NT2/D1 (cell line): ENCODE measurements around the gene MAD1L1.
A peak's percentile ranks its signal among the peaks of the same experiment; 100 is the strongest.

ENCODE experiments used
- DNase-seq: peaks from one replicate; pipeline ENCODE4 v3.0.0-alpha.2; 2011; ENCODE audit warnings: low read depth, low spot score
- H3K27me3 ChIP-seq: 2 replicates; pipeline ENCODE4 v1.6.0; 2011; ENCODE audit warnings: mild to moderate bottlenecking; ENCODE audit not compliant: insufficient read length, insufficient read depth
- H3K36me3 ChIP-seq: 2 replicates; pipeline ENCODE4 v1.6.1; 2011; ENCODE audit warnings: mild to moderate bottlenecking, low read length, mixed read lengths; ENCODE audit not compliant: insufficient read depth, insufficient read length
- H3K4me1 ChIP-seq: 2 replicates; pipeline ENCODE4 v1.5.1; 2011; ENCODE audit not compliant: insufficient read depth, insufficient read length
- H3K4me3 ChIP-seq: 2 replicates; pipeline ENCODE4 v1.5.1; 2011; ENCODE audit warnings: low read depth; ENCODE audit not compliant: insufficient read length
- H3K9ac ChIP-seq: 2 replicates; pipeline ENCODE4 v1.6.0; 2011; ENCODE audit warnings: low read depth; ENCODE audit not compliant: insufficient read length
- H3K9me3 ChIP-seq: 2 replicates; pipeline ENCODE4 v1.5.1; 2011; ENCODE audit warnings: mild to moderate bottlenecking, low read length; ENCODE audit not compliant: insufficient read depth
- SUZ12 ChIP-seq: IDR thresholded peaks from 2 replicates; pipeline ENCODE4 v1.6.1; 2011; ENCODE audit not compliant: insufficient read length, insufficient read depth; ENCODE audit errors: extremely low read depth
- YY1 ChIP-seq: IDR thresholded peaks from 2 replicates; pipeline ENCODE4 v1.6.1; 2011; ENCODE audit not compliant: insufficient read length, insufficient read depth
- ZNF274 ChIP-seq: IDR thresholded peaks from 2 replicates; pipeline ENCODE4 v1.6.1; 2011; ENCODE audit warnings: mild to moderate bottlenecking, low read depth, low read length

MAD1L1 gene

DNA sequence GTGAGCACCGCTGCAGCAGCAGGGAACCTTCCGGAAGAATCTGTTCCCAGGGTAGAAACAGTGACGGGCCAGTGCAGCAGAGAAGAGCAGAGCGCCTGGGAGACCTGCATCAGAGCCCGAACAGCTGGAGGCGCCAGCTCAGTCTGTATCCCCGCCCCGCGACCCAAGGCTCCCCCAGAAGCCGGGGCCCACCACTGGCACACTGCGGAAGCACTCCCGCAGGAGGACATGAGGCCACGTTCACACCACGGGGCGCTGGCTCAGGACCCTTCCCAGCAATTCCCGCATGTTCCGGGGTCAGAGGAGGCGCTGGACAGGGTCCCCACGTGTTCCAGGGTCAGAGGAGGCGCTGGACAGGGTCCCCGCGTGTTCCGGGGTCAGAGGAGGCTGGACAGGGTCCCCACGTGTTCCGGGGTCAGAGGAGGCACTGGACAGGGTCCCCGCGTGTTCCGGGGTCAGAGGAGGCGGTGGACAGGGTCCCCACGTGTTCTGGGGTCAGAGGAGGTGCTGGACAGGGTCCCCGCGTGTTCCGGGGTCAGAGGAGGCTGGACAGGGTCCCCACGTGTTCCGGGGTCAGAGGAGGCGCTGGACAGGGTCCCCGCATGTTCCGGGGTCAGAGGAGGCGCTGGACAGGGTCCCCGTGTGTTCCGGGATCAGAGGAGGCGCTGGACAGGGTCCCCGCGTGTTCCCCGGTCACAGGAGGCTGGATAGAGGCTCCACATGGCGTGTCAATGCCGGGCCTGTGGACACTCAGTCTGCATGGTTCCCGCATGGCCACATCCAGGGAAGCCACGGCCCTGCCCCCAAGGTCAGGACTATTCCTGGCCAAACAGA, 117.6 kb downstream of the MAD1L1 start:
- Histone ChIP-seq H3K9ac (no peak overlapping the region), H3K4me1 (peaks cover 24% of the 10 kb centered on the region), H3K36me3 (peaks cover 37% of the 10 kb centered on the region), H3K4me3 (no peak overlapping the region), H3K9me3 (no peaks in the 10 kb centered on the region), H3K27me3 (no peaks in the 10 kb centered on the region)
- TF ChIP-seq ZNF274 (no peak), SUZ12 (no peak), YY1 (no peak)
- no peak for DNase-seq

GRCh38 chr7:2114052-2114451, 118.7 kb downstream of the MAD1L1 start:
- Histone ChIP-seq H3K9me3 (no peaks in the 10 kb centered on the region), H3K4me1 (peaks cover 32% of the 10 kb centered on the region), H3K27me3 (no peaks in the 10 kb centered on the region), H3K9ac (no peak overlapping the region), H3K4me3 (no peak overlapping the region), H3K36me3 (peaks cover 38% of the 10 kb centered on the region)
- TF ChIP-seq YY1: no peak
- TF ChIP-seq ZNF274: no peak
- no peak for DNase-seq

GRCh38 chr7:2112261-2113198, 120.2 kb downstream of the MAD1L1 start:
- no peak for DNase-seq
- peaks cover 34% of the 10 kb centered on the region for H3K36me3 ChIP-seq
- no peak for TF ChIP-seq YY1
- TF ChIP-seq SUZ12: no peak
- no peak for TF ChIP-seq ZNF274
- peak overlapping the region; percentile 53 for H3K9ac ChIP-seq
- no peaks in the 10 kb centered on the region for H3K27me3 ChIP-seq
- no peak overlapping the region for H3K4me3 ChIP-seq
- H3K4me1 ChIP-seq: peaks cover 40% of the 10 kb centered on the region
- H3K9me3 ChIP-seq: no peaks in the 10 kb centered on the region

- no peaks in the 10 kb centered on the region for H3K9me3 ChIP-seq
- no peak for DNase-seq
- peaks cover 34% of the 10 kb centered on the region for H3K36me3 ChIP-seq
- no peak for TF ChIP-seq ZNF274
- TF ChIP-seq YY1: no peak
- TF ChIP-seq SUZ12: no peak
- H3K4me1 ChIP-seq: peaks cover 45% of the 10 kb centered on the region
- no peaks in the 10 kb centered on the region for H3K27me3 ChIP-seq
- no peak overlapping the region for H3K4me3 ChIP-seq
- peak overlapping the region; percentile 38 for H3K9ac ChIP-seq
Measured at GRCh38 chr7:2111568-2111967, 121.2 kb downstream of the MAD1L1 start.

GRCh38 chr7:2110610-2111396, 121.9 kb downstream of the MAD1L1 start:
- DNase-seq: no peak
- Histone ChIP-seq H3K4me3 (no peak overlapping the region), H3K27me3 (no peaks in the 10 kb centered on the region), H3K4me1 (peaks cover 51% of the 10 kb centered on the region), H3K36me3 (peaks cover 30% of the 10 kb centered on the region), H3K9ac (peak overlapping the region; percentile 38), H3K9me3 (no peaks in the 10 kb centered on the region)
- TF ChIP-seq ZNF274 (no peak), YY1 (no peak), SUZ12 (no peak)

DNA sequence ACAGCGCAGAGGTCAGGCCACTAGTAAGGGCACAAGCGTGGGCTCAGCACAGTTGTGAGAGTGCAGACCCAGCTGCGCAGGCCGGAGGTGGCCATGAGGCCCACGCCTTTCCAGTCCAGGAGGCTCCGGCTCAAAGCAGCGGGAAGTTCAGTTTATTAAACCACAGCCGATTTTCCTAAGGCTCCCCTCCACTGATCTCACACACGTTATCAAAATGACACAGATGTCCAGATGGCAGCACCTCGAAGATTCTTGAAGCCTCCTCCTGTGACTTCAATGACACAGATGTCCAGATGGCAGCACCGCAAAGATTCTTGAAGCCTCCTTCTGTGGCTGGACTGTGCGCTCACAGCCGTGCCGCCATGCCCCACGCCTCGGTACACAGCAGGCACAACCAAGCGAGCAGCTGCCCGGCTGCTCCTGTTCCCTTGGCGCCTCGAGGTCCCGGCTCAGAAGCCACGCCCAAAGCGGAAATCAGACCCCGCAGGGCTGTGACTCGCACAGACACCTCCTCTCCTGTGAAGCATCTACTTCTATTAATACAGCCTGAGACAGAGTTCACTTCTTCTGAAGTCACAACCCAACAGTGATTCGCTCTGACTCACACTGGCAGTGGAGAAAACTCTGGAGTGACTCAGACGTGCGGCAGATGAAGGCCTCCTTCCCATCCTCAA, 122.7 kb downstream of the MAD1L1 start:
- H3K9ac ChIP-seq: no peak overlapping the region
- peaks cover 56% of the 10 kb centered on the region for H3K4me1 ChIP-seq
- DNase-seq: no peak
- TF ChIP-seq YY1 (no peak), SUZ12 (no peak), ZNF274 (no peak)
- H3K27me3 ChIP-seq: no peaks in the 10 kb centered on the region
- no peaks in the 10 kb centered on the region for H3K9me3 ChIP-seq
- H3K36me3 ChIP-seq: peaks cover 23% of the 10 kb centered on the region
- H3K4me3 ChIP-seq: no peak overlapping the region
